Spleen (tissue), 7 donors: ENCODE measurements around the gene ENDOD1.

ENCODE experiments used
- CTCF ChIP-seq, 11 experiments: fragments of 200-600 bp in 7 of 11; fragments of 450-650 bp in 4 of 11; sonication (generic) in 4 of 11; IDR thresholded peaks in 8 of 11; conservative IDR thresholded peaks in 3 of 11; 1 replicate in 7 of 11; 2 replicates in 4 of 11; pipeline versions ENCODE4 v1.4.0 to v1.8.0; 2016 to 2021; ENCODE audit warnings: antibody characterized with exemption in 11 of 11, inconsistent platforms in 4 of 11, mild to moderate bottlenecking in 1 of 11
- POLR2A ChIP-seq, 3 donors: fragments of 450-650 bp; IDR thresholded peaks; one replicate each; pipeline ENCODE4 v1.5.1; 2017; ENCODE audit warnings: antibody characterized with exemption in 3 of 3, mild to moderate bottlenecking in 1 of 3
- POLR2AphosphoS5 ChIP-seq, 3 donors: sonication (generic); formaldehyde crosslinking; IDR thresholded peaks; one replicate each; pipeline ENCODE4 v1.5.1; 2017; ENCODE audit warnings: antibody characterized with exemption in 3 of 3
- donor health status: DM: no; HTN: no; CAD: no; lungs with moderate emphysema.
- donor health status: DM: no; HTN: no; CAD: no.
- donor health status: DM: no; HTN: no; CAD: no.

- TF ChIP-seq CTCF (IDR thresholded peaks at IDR 0.05 in 8 of 11, conservative IDR thresholded peaks at IDR 0.05 in 3 of 11) (no peak), POLR2AphosphoS5 (IDR thresholded peaks at IDR 0.05) (no peak), POLR2A (IDR thresholded peaks at IDR 0.05) (no peak)
These were observed 71.6 kb downstream of the ENDOD1 start for GRCh38 chr11:95161248-95161647.
